Urinary bladder (tissue), 4 donors: ENCODE data around the gene SAMD14. TPM values are rescaled to one million over a fixed set of nuclear protein-coding genes. Genes with fewer than 3 reads are reported as not detected.

Source experiments
- DNase-seq: peaks from one replicate; pipeline ENCODE4 v3.0.0-alpha.2; 2015; ENCODE audit errors: extremely low spot score
- H3K27ac ChIP-seq: one replicate; pipeline ENCODE4 v1.5.1; 2013; ENCODE audit warnings: low read depth, mild to moderate bottlenecking, moderate library complexity
- H3K36me3 ChIP-seq: one replicate; pipeline ENCODE4 v1.6.1; 2013; ENCODE audit warnings: mild to moderate bottlenecking, moderate library complexity; ENCODE audit not compliant: insufficient read depth
- H3K4me1 ChIP-seq: one replicate; pipeline ENCODE4 v1.6.1; 2013; ENCODE audit warnings: mild to moderate bottlenecking, moderate library complexity; ENCODE audit not compliant: insufficient read depth
- H3K4me3 ChIP-seq: one replicate; pipeline ENCODE4 v1.5.1; 2013; ENCODE audit warnings: low read depth, low read length
- WGBS: extraction: QIAGEN DNeasy Blood & Tissue Kit; methylation state at CpG from one replicate; pipeline ENCODE4 v1.1.7; 2013; 5-methylcytosine and 5-hydroxymethylcytosine counted together
- polyA plus RNA-seq: library from polyadenylated mRNA; stranded (reverse); fragments of 200-250 nt; gene quantifications from one replicate; pipeline ENCODE4 v1.2.3, GENCODE V29; 2013
- total RNA-seq: library from RNA; depleted of rRNA; stranded (reverse); fragments of >200 nt; gene quantifications from one replicate; pipeline ENCODE4 v1.2.3, GENCODE V29; 2014
- donor health status: healthy with polysubstance abuse.
- donor health status: healthy.

The SAMD14 gene
- total and polyA plus RNA-seq, 2 donors: 2.2 to 3.7 TPM

DNA sequence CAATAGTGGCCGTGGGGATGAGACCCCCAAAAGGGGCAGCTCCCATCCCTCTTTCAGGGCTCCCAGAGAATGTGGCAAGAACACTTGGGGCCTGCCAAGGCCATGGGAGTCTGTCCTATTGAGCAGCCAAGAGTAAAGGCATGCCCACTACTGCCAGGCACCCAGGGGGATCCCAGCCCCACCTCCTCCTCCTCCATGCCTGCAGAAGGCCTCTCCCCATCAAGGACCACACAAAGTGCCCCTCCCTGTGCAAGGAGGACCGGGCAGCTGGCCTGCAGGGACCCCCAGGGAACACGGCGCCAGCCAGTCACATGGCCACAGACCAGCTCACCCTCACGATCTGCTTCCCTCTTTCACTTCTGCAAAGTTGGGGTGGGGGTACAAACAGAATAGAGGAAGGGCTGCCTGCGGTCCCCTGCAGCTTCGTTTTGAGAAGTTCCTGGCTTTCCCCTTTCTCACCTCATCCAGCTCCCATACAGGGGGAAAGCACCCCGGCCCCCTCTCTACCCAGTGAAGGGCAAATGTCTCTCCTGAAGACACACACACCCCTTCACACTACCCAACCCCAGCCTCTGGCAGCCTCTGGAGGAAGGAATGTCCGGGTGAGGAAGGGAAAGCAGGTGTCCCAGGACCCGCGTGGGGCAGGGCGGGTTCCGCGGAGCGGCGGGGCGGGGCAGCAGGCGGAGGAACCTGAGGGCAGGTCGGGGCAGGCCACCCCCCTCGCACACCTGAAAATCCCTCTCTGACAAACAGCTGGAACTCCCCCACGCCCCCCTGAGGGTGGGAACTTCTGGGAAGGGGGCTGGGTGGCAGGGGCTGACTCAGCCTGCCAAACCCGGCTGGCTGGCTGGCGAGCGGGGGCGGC, 18.5 kb upstream of the SAMD14 start:
- Histone ChIP-seq H3K36me3 (peaks cover 2% of the 10 kb centered on the region), H3K27ac (no peak overlapping the region), H3K4me1 (no peaks in the 10 kb centered on the region), H3K4me3 (peak overlapping the region; percentile 83)
- DNase-seq: no peak
- under 1% methylated on average over 25 of the region's 25 CpGs for WGBS

DNA sequence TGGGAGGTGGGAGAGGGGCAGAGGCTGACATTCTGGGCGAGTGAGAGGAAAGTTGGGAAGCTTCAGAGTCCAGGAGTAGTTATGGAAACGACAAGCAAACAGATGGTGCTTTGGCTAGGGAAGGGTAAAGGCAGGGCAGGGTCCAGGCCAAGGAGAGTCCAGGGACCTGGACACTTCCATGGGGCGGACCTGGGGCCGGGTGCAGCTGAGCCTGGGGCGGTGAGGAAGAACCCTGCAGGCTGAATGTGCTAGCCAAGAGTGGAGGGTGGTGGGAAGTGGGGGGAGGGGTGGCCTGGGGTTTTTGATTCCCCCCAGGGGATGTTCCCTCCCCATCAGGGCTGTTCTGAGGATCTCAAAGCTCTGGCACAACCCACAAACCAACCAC, 17.9 kb upstream of the SAMD14 start:
- no peak for DNase-seq
- peaks cover 2% of the 10 kb centered on the region for H3K36me3 ChIP-seq
- H3K27ac ChIP-seq: no peak overlapping the region
- H3K4me3 ChIP-seq: peak overlapping the region; percentile 83
- no peaks in the 10 kb centered on the region for H3K4me1 ChIP-seq
- 3% methylated on average over 5 of the region's 5 CpGs for WGBS

DNA sequence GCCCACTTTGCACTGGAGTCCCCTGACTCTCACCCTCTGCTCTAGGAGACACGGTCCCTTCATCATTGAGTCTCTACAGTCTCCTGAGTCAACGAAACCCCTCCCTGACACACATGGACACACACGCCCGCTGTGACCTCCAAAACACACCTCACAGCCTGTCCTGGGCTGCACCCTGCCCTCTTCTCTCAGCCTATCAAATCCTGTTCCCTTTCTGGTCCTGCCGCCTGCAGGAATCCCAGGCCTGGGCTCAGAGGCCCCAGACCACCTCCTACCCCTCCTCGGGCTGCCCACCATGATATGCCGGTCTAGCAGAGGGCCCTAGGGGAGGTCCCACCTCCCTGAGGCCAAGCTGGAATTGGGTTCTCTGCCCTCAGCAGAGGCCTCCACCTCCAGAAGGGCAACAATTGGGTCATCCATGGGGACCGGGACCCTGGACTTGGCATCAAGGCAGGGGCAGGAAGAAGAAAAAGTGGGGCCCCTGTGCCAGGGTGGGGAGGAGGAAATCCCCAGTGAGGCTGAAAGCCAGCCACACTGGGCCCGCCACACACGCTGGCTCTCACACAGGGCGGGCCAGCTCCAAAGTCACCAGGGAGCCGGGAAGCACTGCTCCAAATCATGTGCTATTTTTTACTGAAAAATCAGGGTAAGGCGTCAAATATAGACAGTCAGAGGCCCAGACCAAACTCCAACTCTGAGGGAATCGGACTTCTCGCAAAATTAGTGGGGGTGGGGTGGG, 17.1 kb upstream of the SAMD14 start:
- H3K27ac ChIP-seq: no peak overlapping the region
- no peak for DNase-seq
- H3K36me3 ChIP-seq: peaks cover 2% of the 10 kb centered on the region
- H3K4me1 ChIP-seq: no peaks in the 10 kb centered on the region
- peak overlapping the region; percentile 83 for H3K4me3 ChIP-seq
- WGBS: 31% methylated on average over 15 of the region's 15 CpGs

DNA sequence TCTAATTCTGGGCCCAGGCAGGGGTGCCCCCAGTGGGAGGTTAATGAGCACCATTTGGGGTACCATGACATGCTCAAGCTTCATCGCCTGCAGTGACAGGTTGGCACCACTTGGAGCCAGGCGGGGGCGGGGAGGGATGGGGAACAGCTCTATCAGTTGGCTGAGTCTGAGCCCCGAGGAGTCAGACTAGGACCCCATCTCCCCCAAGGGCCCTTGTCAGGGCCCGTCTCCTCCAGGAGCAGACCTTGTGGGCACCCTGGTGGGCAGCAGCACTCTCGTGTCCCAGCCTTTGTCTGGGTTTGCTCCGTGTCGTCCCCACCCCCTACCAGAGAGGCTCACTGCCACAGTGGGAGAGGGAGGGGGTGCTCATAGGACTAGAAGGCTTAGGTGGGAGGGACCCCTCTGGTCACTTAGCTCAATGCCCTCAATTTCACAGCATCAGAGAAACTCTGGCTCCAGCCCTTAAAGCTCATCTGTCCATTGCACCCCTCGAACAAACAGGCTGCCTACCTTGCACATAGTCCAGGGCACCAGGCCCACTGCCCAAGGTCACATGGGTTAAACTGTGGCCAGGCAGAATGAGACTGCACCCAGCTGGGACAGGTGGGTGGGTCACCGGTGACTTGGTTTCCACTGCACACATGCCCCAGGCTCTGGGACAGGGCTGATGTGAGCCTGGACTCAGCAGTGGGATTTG, 16.4 kb upstream of the SAMD14 start:
- H3K4me1 ChIP-seq: no peaks in the 10 kb centered on the region
- H3K4me3 ChIP-seq: no peak overlapping the region
- 61% methylated on average over 10 of the region's 10 CpGs for WGBS

DNA sequence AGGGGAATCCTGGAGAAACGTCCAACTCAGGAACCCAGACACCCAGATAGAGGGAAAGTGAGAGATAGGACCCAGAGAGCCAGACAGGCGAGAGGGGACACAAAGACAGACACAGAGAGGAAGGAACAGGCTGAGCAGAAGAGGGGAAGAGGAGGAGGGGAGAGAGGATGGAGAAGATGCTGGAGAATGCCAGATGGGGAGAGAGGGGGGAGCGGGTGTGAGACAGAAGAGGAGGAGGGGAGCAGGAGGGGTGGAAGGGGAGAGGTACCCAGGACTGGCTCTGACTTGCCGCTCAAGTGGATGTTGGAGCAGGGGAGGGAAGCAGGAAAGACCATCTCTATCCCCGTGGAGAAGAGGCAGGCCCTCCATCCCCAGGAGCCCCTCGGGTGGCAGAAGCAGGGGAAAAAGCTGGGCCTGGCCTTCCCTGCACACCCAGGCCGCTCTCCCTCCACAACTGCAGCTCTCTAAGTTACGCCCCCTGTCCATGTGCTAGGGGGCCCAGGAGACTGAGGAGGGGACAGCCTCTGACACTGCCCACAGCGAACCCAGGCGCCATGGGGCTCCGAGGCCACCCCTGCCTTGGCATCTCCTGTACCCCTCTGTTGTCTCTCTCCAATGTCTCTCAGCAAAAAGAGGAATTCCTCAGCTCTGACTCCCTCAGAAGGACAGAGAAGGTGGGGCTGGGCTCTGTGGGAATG, 15.7 kb upstream of the SAMD14 start:
- no peak for DNase-seq
- Histone ChIP-seq H3K4me1 (no peaks in the 10 kb centered on the region), H3K4me3 (no peak overlapping the region), H3K27ac (no peak overlapping the region), H3K36me3 (peaks cover 2% of the 10 kb centered on the region)
- 60% methylated on average over 11 of the region's 11 CpGs for WGBS

More for the DNA sequence above, 16.4 kb upstream of the SAMD14 start:
- Histone ChIP-seq H3K27ac (no peak overlapping the region), H3K36me3 (peaks cover 2% of the 10 kb centered on the region)
- DNase-seq: no peak

DNA sequence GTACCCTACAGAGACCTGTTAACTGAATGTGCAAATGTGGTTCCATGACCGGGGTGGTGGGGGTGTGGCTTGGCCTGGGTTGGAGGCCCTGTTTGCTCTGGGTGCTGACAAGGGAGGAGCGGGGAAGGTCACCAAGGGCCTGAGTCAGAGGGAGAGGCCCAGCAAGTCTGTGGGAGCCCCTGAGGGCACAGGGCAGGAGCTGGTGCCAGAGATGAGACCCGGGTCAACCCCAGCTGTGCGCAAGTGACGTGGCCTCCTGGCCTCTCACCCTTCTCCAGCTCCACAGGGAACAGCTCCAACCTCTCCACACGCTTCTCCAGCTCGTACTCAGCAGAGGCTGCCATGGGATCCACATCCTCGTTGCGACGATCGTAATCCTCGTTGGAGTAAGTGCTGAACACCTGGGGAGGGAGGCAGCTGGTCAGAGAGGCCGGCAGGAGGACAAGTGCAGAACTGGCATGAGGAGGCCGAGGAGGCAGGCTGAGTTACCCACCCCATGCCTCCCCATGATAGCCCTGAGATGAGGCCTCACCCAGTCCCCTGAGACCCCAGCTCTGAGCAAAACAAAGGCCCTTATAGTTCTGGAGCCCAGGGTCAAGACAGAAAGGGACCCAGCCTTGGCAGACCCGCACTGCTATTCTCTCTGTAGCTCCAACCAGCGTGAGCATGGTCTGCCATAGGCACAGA, 15.0 kb upstream of the SAMD14 start:
- Histone ChIP-seq H3K4me1 (no peaks in the 10 kb centered on the region), H3K36me3 (peaks cover 2% of the 10 kb centered on the region), H3K4me3 (no peak overlapping the region), H3K27ac (no peak overlapping the region)
- DNase-seq: no peak
- 71% methylated on average over 16 of the region's 16 CpGs for WGBS

DNA sequence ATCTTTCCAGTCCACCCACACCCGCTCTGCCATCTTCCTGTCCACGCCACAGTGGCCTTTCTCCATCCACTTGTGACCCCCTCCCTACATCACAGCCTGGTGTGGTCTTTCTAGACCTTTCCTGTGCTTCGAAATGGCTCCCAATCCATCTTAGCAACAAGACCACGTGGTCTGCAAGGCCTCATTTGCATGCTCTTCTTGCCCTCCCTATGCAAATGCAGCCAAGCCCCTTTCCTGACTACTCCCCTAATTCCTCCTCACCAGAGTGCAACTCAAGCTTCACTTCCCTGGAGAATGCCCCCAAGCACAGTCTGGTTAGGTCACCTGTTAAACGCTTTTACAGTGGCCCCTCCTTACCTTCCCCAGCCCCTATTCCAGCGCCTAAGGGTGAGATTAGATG, 14.4 kb upstream of the SAMD14 start:
- WGBS: 77% methylated on average over 6 of the region's 6 CpGs
- Histone ChIP-seq H3K27ac (no peak overlapping the region), H3K4me3 (no peak overlapping the region), H3K36me3 (peaks cover 2% of the 10 kb centered on the region), H3K4me1 (no peaks in the 10 kb centered on the region)
- no peak for DNase-seq

DNA sequence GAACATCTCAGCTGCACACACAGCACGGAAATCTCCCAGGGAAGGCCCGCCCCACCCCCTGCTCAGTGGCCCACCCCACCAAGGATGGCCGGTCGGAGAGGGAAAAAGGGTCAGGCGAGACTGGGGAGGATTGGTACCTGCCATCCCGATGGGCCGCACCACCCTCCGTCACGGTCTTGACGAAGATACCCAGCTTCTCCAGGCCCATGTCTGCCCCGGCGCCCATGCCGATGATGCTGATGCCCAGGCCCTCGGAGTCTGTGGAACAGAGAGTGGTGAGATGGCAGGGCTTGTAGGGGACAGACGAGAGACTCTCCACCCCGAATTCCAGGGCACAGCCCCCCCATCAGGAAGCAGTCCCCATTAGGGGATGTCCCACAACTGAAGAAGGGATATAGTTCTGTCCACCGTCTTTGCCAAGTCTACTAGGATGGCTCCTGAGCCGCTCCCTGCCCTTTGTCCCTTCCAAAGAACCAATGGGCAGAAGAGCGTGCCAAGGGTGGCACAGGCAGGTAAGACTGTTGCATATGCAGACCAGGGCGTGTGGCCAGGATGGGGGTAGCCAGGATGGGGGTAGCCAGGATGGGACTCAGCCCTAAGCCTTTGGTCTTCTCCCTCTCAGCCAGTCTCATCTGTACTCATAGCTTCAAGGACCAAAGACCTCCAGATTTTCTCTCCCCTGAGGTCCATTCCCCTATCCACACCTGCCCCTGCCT, 13.7 kb upstream of the SAMD14 start:
- peaks cover 3% of the 10 kb centered on the region for H3K36me3 ChIP-seq
- H3K27ac ChIP-seq: no peak overlapping the region
- no peak overlapping the region for H3K4me3 ChIP-seq
- H3K4me1 ChIP-seq: no peaks in the 10 kb centered on the region
- 93% methylated on average over 20 of the region's 20 CpGs for WGBS
- DNase-seq: no peak

DNA sequence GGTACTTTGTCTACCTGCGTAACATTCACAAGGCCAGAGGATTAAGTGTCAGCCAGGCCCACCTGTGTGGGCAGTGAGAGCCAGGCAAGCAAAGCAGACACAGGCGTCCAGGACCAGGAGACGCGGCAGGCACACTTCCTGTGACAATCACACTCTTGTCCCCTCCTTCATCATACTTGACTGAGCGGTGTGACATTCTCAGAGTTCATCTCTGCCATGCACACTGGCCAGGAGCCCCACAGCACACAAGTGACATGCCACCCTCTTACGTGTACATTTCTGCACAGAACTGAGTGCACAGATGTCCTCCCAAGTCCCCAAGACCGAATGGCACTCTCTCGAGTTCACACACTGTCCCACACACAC, 11.8 kb upstream of the SAMD14 start:
- 74% methylated on average over 8 of the region's 8 CpGs for WGBS
- H3K4me3 ChIP-seq: no peak overlapping the region
- peaks cover 6% of the 10 kb centered on the region for H3K36me3 ChIP-seq
- no peak overlapping the region for H3K27ac ChIP-seq
- DNase-seq: no peak
- H3K4me1 ChIP-seq: no peaks in the 10 kb centered on the region

DNA sequence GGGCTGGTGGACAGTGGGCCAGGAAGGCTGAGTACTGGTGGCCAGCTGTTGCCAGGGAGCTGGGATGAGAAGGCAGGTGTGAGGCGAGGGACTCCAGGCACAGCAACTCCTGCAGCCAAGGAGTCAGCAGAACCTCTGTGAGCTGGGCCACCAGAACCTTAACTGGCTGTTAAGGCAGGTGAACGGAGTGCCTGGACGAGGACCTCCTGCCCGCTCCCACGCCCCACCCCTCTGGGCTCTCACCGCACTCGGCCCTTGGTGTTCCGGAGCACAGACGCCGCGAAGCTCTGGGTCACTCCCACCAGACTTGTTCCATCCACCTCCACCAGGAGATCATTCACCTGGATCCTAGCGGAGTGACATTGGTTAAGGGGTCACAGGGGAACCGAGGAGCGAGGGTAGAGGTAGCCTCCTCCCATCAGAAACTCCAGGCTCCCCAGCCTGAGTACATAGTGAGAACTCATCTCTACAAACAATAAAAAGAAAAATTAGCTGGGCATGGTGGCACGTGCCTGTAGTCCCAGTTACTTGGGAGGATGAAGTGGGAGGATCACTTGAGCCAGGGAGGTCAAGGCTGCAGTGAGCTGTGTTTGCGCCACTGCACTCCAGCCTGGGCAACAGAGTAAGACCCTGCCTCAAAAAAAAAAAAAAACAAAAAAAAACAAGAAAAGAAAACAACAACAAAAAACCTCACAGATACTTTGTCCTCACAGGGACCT, 11.2 kb upstream of the SAMD14 start:
- WGBS: 92% methylated on average over 16 of the region's 16 CpGs
- Histone ChIP-seq H3K4me3 (no peak overlapping the region), H3K4me1 (no peaks in the 10 kb centered on the region), H3K36me3 (peaks cover 6% of the 10 kb centered on the region), H3K27ac (no peak overlapping the region)
- DNase-seq: no peak

DNA sequence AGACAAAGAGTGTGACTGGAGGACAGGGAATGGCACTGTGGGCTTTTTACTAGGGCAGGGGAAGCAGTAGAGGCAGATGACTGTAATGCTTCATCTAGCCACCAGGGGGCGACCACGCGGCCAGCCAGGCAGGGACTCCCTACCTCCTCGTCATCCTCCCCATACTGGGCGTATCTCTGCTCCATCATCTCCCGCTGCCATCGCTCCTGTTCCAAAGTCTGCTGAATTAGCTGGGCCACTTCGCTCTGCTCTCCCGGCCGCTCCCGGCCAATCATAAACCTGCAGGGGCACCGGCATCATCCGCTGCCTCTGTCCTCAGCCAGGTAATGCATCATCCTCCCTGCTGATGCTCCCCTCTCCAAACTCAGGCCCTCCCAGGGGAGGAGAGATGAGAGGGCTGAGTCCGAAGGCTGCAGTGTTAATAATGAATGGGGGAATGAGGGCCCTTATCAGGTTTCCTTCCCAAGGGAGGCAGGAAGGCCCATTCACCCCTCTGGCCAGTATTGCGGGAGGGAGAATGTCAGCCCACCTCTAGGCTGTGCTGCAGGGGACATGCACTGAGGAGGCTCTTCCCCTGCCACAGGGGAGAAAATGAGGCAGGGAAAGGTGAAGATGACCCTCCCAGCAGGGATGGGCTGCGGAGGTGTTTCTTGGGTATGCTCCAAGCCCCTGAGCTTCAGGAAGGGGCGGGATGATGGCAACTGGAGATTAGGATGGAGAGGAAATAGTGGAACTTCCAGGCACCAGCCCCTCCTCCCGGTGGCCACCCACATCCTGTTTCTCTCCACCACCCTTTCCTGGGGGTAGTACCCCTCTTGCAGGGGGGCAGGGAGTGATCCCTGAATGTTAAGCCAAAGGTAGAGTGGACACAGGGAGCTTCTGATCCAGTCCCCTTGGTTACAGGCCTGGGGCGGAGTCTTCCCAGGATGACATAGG, 10.3 kb upstream of the SAMD14 start:
- Histone ChIP-seq H3K27ac (no peak overlapping the region), H3K4me3 (no peak overlapping the region), H3K36me3 (peaks cover 10% of the 10 kb centered on the region), H3K4me1 (no peaks in the 10 kb centered on the region)
- DNase-seq: no peak
- 46% methylated on average over 19 of the region's 19 CpGs for WGBS
